GM21447 (cell line): ENCODE measurements around the gene GPR158.

Experiments
- ATAC-seq: cut with Tn5 transposase; IDR thresholded peaks from one replicate; pipeline ENCODE4 v1.9.1; 2021; ENCODE audit not compliant: unreplicated experiment

The GPR158 gene

DNA sequence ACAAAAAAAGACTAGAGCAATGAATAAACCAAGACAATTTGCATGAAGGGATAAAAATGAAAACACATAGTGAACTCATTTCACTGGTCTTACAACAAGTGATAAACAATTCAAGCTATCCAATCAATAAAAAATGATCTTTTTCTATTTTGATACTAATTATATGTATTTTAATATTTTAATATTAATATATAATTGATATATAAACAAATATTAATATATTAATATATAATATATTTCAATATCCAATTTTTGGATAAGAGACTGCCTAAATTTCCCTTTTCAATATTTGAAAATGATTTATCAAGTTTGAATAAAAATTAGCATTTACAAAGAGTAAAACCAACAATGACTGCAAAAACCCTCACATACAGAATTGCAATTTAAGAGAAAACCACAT, 317.9 kb downstream of the GPR158 start:
- no peak for ATAC-seq

DNA sequence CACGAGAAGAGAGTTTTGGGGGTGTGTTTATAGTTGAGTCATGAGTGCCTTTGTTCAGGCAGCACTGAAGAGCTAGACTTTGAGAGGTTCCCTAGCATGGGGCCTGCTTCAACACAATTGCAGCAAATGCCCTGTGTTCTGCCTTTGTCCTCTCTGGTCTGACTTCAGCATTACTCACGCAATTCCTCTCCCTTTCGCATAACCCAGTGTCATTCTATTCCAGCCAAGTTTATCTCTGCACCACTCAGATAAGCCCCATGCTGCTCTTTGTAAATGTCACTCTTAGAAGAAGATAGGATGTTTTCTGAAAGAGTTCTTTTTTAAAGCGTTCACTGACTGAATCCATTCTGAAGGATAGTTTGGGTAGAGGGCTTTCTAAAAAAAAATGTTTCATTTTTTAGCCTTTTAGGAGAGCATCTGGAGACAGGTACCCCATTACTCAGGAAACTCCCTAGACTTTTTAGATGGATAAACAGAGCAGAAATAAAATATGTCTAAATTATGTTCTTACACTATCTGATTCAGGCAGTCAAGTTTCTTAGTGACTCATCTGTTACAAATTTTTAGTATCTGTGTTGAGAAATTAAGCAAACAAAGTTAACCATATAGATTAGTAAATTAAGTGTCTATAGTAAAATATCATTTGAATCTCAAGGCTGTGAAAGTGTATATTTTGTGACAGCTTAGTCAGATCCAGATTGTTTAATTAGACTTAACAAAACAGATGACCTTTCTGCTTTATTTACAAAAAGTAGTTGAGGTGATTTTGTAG, 318.5 kb downstream of the GPR158 start:
- ATAC-seq: no peak

DNA sequence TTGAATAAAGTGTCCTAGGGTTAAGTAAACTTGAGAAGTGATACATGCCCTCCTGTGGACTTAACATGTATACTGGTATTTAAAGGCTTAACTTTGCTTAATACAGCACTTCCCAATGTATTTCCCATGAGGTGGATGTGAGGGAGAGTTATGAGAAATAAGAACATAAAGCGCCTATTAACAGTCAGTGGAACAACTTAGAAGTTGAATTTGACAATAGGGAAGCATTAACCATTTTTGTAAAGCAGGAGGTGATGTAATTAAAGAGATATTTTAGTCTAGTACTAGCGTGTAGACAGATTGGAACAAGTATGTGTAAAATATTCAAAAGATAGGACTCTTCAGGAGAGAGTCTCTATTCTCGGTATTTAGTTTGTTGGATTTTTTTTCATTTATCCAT, 322.4 kb downstream of the GPR158 start:
- ATAC-seq: no peak

DNA sequence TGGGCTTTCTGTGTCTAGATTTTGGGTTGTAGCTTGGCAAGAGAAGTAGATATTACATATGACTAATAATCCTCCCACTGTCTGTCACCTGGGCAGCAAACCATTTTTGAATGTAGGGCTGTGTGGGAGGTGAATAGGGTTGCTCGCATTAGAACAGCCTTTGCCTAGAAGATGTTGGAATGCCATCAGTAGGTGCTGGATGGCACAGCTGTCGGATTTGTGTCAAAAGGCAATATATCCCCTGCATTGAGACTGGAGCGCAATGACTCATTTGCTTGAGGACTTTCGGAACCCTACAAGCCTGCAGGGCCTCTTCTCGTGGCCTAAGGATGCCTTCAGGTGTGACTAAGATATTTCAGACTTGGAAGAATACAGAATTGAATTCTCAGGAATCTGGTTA, 323.8 kb downstream of the GPR158 start:
- no peak for ATAC-seq

DNA sequence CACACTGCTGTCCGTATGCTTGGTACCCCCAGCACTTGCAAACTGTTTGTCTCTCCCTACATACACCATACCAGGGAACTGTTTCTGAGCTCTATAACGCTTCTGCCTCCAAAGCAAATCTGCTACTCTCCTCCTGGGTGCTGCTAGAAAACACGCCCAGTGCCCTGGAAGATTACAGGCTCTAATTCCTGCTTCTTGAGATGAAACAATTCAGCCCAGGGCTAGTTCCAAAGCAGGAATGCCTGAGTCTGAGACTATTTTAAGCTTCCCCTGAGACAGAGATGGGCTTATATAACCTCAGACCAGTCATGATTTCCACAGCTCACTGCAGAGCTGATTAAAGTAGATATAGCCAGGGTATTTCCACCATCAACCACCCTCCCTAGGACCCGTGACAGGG, 327.1 kb downstream of the GPR158 start:
- no peak for ATAC-seq

DNA sequence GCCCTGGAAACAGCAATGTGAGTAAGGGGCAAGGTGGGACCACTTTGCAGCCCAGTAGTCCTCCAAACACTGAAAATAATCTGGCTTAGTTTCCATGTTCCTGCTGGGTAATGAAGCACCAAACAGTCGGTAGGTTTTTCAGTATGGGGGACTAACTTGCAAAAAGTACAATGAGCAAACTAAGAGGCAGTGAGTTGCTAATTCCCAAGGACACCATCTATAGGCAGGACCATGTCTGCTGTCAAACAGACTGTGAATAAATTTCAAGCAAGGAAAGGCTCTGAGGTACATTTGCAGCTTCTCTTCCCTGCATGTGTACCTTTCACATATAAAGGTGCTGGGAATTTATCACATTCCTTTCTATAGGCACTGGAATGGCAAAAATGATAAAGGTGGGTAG, 327.7 kb downstream of the GPR158 start:
- ATAC-seq: no peak

DNA sequence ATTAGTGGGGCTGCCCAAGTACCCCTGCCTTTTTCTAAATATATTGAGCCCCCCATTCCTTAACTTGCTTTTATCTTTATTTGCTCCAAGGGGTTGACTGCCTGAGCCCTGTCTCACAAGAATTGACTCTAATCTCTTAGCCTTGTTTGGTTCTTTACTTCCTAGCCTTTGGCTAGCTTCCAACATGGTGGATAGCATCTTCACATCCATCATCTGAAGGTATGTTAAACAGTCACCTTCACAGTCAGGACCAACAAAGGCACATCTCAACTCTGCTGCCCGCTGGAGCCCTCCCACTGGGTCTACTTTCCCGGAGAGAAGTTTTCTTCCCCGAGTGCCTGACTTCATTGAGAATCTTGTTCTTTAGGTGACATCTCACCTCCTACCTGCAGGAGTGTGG, 329.5 kb downstream of the GPR158 start:
- ATAC-seq: no peak

DNA sequence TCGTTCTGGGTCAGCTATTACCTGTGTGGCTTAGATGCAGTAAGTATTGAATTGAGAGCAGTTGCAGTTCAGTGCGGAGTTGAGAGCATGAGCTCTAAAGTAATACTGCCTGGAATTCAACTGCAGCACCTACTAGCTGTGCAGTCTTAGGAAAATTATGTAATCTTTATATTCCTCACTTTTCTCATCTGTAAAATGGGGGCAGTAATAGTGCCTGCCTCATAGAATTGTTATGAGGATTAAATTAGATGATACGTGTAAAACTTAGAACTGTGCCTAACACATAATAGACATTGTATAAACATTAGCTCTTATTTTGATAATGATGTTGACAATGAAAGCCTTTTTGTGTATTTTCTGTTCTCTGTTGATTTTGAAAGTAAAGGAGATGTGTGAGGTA, 330.0 kb downstream of the GPR158 start:
- ATAC-seq: no peak

DNA sequence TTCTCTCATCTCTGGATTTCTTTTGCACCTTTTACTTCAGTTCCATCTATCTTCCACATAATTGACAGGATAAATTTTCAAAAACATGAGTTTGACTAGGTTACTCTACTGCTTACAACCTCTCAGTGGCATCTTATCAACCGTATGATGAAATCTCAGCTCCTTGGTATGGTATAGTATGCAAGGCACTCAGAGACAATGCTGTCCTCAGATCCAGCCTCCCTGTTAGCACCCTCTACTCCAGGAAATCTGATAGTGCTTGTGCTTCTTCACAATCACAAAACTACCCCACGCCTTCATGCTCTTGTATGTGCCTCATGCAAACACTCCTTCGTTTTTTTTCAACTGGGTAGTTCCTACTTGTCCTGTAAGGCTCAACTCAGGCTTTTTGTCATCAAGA, 330.7 kb downstream of the GPR158 start:
- ATAC-seq: no peak

DNA sequence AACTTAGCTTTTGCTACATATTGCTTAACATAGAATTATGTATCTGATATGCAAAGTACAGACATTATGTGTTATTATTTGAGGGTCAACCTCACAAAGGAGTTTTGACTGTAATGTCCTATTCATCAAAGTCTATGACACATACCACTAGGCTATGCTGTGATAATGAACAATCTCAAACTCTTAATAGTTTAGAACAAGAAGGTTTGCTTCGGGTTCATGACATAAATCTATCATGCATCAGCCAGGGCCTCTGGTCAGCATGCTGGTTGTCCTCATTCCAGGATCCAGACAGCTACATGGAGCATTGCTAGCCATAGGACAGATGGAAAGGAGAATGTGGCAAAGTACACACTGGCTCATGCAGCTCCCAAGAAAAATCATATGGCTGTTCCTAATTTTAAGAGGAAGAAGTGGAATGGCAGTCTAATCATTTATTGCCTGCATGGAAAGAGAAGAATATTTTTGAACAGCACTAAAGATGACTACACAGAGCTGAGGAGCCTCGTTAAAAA, 332.1 kb downstream of the GPR158 start:
- no peak for ATAC-seq

DNA sequence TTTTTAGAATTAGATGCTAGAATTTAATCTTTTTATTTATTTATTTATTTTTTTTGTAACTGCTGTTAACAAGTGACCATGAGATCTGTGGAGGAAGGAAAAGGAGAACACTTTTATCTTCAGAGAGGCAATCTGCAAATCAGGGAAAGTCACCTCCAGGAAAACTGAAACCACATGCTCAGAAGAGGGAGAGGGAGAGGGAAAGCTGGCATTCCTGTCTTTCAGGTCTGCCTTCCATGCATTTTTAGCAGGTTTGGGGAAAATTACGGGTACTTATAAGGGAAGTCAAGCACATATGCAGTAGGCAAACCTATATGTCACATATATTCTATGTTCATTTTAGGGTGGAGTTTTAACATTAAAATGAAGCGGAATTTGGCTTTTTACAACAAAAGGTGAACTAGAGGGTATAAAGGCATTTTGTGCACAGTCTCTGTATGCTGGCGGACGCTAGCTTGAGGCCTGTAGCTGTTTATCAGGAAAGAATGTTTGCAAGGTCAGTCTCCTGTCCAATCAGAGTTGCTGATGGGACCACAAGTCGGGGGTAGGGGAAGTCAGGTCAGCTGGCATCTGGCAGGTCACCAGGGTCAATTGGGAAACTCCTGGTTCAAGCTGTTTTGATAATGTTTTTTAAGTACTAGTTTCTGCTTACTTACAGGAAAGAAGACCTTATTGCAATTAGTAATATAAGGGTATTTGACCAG, 333.5 kb downstream of the GPR158 start:
- ATAC-seq: no peak

DNA sequence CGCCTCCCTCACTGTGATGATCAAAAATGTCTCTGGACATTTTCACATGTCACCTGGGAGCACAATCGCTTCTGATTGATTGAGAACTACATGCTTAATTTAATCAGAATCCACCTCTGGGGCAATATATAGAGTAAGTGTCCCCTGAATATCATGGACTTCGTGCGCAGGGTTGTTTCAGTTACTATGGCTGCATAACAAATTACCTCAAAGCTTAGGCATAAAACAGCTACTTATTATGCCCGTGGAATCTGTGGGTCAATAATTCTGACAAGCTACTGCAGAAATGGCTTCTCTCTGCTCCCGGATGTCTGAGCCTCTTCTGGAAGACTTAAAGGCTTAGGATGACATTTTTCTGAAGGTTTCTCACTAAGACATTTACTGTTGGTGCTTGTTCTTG, 334.4 kb downstream of the GPR158 start:
- no peak for ATAC-seq

DNA sequence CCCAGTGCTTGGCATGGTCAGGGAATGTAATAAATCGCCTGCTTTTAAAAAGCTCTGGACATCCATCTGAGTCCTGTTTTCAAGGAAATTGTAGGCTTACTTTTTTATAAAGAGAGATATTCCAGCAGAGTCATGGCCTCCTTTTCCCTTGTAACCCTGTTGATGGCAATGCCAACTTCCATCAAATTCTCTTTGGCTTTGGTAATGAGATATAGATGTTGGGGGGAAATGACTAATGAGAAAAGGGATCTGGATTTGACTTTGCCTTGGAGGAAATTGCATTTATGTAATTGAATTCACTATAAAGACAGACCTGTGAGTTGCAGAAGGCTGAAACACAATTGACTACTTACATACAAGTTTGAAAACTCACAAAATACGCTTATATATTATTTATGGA, 347.5 kb downstream of the GPR158 start:
- no peak for ATAC-seq

DNA sequence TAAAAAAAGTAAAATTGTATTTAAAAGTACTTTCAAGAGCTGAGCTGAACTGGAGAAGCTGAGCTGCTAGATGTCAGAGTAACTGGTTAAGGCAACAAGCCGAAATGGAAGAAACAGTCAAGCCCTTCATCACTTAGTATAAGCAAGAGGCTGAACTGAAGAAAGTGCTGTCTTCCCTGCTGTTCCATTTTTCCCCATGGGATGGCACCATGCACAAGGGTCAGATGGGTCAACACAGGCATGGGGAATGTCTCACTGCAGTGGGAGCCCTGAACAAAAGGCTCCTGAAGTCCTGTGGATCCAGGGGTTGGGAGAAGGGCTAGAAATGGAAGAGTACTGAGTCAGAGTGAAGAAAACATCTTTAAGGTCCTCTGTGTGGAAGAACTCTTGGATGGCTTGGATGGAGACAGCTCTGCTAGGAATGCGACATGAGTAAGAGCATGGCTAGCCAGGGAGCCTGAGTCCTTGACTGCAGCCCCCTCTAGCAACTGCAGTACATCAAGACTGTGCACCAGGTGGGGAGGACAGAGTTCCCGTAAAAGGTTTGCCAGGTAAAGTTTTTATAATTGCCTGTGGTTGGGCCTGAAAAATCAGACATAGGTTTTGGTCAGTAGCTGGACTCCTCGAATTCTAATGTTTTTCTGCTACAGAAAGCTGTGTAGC, 348.3 kb downstream of the GPR158 start:
- ATAC-seq: no peak

DNA sequence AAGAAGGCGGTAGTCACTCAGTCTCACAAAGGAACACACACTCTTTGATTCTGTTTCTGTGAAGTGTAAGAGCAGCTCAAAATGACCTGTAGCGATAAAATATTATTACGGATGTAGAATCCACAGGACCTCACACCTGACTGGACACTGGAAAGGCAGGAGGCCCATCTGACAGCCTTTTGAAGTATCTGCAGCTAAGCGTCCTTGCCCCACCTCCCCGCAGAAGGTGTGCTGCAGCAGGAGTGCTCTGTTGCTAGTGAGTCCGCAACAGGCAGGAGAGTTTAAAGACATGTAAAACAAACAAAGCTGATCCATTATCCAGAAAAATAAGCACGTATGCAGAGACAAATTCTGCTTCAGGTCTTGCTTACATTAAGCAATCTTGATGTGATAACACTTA, 355.5 kb downstream of the GPR158 start:
- ATAC-seq: no peak

DNA sequence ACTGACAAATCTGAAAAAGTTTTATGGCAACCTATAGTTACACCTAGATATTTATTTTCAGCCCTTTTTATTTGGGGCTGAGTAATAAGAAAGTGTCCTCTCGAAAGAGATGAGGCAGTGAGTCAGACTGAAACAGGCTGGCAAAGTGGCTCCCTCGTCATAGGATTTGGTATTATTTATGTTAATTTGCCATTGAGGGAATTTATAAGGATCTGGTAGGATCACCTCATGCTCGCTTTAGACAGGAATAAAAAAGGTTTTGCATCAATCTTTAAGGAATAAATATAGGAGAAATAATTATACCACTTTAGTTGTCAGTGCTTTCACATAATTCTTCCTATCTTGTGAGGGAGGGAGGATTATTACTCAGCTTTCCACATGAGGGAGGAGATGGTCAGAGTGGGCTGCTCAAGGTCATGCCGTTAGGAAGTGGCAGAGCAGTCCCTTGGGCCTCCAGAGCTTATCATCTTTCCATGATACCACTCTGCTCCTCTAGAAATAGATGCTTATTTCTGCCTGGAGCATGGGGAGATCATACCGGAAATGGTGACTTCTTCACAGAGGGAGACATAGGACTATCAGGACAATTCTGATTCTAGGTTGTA, 356.8 kb downstream of the GPR158 start:
- ATAC-seq: no peak

DNA sequence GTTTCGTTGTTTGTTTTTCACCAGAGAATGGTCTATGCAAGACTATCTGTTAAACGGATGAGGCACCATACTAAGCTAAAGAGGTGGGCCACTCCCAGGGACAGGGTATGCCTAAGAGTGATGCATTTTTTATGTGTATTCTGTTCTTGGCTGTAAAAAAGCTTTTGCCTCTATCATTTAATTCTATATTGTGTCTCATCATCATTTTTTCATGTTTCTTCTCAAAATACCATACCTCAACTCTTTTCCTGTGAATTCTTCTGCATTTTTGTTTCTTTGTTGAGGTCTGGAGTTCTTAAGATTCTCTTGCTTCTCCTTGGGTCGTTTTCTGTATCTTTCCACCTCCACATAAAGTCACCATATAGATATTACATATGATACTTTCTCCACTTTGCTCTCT, 357.4 kb downstream of the GPR158 start:
- ATAC-seq: no peak

DNA sequence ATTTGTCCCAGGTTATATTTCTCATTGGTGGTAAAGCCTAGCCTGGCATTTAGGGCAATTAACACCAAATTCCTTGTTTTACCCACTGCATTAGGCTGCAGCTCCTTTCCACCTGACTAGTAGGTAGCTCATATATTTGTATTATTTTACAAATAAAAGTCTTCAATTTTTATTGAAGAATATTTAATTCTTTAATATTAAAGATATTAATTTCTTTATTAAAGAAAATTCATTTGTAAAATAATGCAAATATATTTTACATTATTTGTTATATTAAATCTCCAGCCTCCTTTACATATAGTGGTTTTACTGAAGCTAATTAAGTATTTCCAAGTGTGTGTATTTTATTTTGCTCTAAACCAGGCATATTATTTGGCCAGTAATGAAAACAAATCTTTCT, 361.2 kb downstream of the GPR158 start:
- no peak for ATAC-seq

DNA sequence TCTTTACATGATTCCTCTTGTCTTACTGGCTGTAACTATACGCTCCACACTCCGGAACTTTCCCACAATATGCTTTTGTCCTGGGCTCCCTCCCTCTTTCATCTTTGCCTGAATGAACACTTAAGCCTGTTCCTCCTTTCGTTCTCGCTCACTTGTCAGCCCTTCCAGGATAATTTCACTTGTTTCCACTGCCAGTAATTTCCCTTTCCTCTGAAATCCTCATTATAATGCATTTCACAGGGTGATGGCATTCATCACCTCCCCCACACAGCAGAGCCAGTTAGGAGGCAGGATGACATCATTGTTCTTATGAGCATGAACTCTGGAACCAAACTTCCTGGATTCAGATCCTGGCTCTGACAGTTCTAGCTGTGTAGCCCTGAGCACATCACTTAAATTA, 372.6 kb downstream of the GPR158 start:
- ATAC-seq: no peak

DNA sequence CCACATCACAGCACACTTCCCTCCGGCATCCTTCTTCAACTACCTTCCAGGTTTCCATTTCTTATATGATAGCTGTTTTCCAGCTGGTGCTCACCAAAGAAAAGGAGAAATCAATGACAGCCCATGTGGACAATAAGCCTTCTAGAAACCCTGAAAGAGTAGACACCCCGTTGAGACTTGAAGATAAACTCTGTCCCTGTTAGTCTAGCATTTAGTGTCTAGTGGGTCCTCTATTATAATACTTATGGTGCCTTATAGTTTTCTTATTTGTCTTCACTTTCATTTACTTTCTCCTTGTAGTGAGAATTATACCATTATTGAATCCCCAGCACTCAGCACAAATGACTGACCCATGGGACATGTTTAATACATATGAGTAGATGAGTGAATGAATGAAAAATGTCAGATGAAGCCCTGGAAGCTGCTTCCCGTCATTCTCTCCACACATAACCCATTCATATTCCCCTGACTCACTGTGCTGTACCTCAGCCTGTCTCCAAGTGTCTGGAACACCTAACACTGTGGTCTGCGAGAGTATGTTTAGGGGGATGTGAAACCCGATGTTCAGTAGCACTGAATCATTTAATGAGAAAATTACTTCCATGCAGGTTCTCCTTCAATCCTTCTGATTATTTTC, 377.6 kb downstream of the GPR158 start:
- ATAC-seq: no peak

DNA sequence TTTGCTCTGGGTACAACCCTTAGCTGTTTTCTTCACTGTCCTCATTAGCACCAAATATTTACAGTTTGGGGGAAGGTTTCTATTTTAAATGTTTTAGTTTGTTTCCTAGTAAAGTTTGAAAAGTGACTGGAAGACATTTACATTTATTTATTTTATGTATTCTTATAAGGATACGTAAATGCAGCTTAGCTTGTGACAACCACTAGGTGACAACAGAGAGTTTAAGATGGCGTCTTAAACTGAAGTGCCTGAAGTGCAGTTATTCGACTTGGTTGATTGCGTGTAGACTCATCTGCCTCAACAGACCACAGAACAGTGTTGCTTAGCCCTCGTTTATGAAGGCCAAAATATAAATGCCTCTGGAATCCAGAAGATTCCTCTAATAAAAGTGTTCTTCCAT, 381.1 kb downstream of the GPR158 start:
- no peak for ATAC-seq
